HuH-7.5 (cell line): ENCODE measurements around the gene KASH5.

Experiments
- DNase-seq: peaks from one replicate; pipeline ENCODE4 v3.0.0; 2011; ENCODE audit warnings: low spot score

KASH5 gene

DNA sequence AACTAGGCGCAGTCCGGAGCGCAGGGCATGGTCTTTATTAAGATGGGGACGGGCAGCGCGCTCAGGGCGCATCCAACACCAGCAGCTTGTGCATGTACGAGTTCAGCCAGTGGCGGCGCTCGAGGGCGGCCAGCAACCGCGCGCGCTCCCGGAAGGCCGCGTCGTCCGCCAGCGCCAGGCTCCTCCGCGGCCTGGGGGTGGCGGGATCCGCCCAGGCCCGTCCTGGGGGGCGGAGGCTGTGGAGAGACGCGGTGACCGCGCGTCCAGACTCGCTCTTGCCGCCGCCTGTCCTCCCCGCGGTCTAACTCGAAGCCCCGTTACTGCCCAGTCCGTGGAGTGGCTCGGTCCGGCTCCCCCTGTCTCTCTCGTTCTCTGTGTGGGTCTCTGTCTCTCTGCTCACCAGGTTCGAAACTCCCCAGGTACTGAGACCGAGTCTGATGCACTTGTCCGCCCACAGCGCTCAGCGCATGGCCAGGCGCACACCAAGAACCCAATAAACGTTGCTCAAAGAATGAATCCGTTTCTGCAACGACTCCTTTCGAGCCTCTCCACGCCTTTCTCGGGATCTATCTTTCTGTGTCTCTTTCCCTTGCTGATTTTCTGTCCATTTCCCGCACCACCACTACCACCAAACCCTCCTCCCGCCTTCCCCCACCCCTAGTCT, 34.5 kb downstream of the KASH5 start:
- peak; percentile 70 for DNase-seq

GRCh38 chr19:49423071-49423984, 35.3 kb downstream of the KASH5 start, which contains the start of gene PTH2:
Gene PTH2, minus strand, starts transcription at chr19:49423441. Its CDS starts 102 bp downstream, at chr19:49423339.
- no peak for DNase-seq

DNA sequence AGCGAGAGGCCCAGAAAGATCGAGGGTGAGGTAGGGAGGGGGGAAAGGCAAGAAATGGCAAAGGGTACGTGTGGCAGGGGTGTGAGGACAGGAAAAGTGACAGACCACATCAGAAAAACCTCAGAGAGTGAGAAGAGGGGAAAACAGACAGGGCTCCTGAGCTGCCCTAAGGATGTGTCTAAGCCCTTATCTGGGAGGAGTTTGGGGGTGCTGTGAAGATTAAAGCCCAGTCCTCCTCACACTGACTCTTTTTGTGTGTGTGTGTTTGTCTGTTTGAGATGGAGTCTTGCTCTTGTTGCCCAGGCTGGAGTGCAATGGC, 35.9 kb downstream of the KASH5 start:
- DNase-seq: no peak

GRCh38 chr19:49425178-49425577, 37.1 kb downstream of the KASH5 start, which contains the start of gene GFY:
Gene GFY, plus strand, starts transcription at chr19:49425388. Its CDS starts 1,043 bp downstream, at chr19:49426431.
- no peak for DNase-seq

- no peak for DNase-seq
These were observed 38.0 kb downstream of the KASH5 start for GRCh38 chr19:49425922-49426592.

- DNase-seq: no peak
These were observed 39.3 kb downstream of the KASH5 start for GRCh38 chr19:49427339-49427738.

DNA sequence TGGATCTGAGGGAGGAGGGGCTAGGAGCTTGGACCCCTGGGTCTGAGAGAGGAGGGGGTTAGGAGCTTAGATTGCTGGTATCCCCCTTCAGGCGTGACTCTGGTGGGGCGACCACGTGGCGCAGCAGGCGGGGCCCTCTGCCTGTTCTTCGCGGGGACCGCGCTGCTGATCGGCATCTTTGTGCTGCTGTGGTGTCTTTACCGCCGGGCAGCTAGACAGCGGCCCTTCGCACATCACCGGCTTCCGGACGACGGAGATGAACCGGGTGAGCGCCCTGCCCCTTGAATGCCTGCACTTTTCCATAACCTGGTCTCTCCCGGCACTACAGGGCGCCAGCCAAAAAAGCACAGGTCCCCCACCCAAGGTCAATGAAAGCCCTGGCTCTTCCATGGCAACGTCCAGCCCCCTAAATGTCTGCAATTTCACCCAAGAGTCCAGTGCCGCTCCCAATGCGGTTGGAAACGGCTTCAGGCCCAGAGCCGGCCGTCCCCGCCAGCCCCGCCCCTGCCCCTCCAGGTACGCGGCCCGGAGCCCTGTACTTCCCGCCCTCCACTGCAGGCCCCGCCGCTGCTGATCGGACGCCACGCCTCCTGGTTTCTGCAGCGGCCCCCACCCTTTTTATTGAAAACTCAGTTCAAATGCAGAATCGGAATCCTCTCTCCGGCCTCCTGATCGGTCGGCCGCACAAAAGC, 40.0 kb downstream of the KASH5 start:
- no peak for DNase-seq

- DNase-seq: no peak
These were observed 40.8 kb downstream of the KASH5 start for GRCh38 chr19:49428547-49429451.

DNA sequence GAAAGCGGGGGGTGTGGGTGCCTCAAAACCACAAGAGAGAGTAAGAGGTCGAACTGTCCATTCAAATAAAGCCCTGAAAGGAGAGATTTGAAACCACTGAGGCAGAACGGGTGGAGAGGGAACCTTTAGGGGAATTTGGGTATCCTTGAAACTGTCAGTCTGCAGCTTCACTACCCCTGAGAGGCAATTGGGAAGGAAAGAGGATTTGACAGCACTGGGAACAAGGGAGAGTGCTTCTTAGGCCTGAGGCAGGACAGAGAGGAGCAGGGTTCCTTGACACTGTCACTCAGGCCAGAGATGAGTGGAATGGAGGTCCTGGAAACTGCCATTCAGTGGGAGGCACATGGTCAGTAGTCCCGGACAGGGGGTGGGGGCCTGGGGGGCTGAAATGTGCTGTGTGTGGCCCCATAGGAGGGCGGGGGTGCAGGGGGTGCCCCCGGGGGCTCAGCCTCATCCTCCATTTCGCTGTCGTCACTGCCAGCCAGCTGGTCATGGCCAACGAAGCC, 42.2 kb downstream of the KASH5 start:
- no peak for DNase-seq

- DNase-seq: no peak
These were observed 42.8 kb downstream of the KASH5 start for GRCh38 chr19:49430678-49431329.

GRCh38 chr19:49431330-49431749, 43.3 kb downstream of the KASH5 start:
- DNase-seq: no peak

- DNase-seq: no peak
These were observed 44.4 kb downstream of the KASH5 start for GRCh38 chr19:49432141-49433073.

DNA sequence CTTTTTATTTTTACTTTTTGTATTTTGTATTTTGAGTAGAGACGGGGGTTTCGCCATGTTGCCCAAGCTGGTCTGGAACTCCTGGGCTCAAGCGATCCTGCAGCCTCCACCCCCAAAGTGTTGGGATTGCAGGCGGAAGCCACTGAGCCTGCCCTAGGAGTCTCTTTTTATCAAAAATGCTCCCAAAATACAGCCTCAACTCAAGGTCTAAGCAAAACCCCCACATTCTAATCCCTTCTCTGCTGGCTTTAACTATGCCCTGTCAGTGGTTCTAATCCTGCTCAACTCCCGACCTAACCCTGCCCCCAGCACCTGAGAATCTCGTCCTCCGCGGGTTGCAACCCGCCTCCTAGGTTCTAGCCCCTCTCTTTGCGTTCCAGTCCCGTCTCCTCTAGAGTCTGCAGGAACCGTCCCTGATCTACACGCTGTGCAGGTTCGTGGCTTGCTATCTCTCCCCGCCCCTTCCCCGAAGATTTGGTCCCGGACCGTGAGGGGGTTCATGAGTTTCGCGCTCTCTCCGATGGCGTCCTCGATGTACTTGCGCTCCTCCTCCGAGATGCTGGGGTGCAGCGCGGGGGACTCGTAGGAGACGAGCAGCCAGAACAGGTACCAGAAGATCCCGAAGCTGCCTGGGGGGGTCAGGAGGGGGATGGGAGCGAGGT, 45.3 kb downstream of the KASH5 start:
- DNase-seq: no peak

DNA sequence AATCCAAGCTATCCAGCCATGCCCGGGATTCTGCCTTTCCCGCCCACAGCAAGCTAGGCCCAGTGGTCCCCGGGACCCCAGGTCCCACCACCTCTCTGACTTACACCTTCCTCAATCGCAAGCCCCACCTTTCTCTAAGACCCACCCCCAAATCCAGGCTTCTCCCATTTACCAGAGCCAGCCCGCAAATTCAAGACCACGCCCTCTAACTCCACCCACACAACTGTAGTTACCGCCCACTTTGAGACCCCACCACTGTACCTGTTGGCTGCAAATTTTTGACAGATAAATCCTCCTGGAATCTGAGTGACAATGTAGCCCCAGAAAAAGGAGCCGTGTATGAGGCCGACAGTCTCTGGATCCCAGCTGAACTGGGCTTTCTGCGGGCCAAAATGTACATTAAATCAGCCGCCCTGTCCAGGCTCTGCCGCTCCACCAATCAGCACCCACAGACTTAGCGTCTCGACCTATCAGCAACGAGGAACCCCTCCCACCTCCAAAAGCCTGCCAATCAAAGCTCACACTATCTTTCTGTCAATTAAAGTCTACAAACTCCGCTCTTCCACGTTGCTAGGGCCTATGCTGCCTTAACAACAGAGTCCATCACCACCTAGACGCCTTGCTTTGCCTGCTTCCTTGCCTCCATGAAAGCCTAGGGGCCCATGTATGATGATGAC, 47.0 kb downstream of the KASH5 start:
- no peak for DNase-seq

- DNase-seq: no peak
These were observed 47.6 kb downstream of the KASH5 start for GRCh38 chr19:49435670-49436069.

DNA sequence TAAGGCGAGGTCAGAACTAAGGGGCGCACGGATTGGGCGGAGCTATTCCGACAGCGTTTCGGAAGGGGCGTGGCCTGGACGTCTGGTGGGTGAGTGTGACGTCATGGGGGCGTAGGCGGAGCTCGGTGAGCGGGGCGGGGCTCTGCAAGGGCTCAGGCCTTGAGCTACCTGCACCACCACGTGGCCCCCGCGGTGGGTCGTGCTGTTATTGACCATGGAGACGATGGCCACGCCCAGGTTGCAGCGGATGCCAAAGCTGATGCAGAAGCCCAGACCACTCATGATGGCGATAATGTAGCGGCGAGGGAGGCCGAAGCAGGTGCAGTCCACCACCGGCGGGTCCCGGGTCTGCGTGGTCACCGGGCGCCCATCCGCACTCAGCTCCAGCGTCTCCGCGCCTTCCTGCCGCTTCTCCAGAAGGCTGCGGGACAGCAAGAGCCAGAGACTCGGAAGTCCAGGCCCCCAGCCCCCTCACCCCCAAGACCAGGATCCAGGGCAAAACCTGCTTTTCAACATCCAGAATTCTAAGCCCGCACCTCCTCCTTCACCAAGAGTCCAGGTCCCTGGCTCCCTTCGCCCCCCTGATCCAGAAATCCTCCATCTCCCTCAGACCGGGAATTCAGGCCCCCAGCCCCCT, 48.5 kb downstream of the KASH5 start:
- DNase-seq: no peak

- no peak for DNase-seq
These were observed 49.2 kb downstream of the KASH5 start for GRCh38 chr19:49437231-49437630.

- DNase-seq: no peak
These were observed 50.2 kb downstream of the KASH5 start for GRCh38 chr19:49438261-49438660.
